H1 (cell line): ENCODE results near the gene PTBP1. TPM values are rescaled to one million over a fixed set of nuclear protein-coding genes. Genes with fewer than 3 reads are reported as not detected.

Experiments used
- CTCF ChIA-PET: fragments of 300-600 bp; sonication (Branson Sonifier 250); formaldehyde crosslinking; loops from one replicate; lab custom pipeline; 2021; ENCODE audit not compliant: partially characterized antibody; lab: Charles Lee
- POLR2A ChIA-PET: fragments of 300-600 bp; sonication (Branson Sonifier 250); formaldehyde crosslinking; loops from one replicate; lab custom pipeline; 2021; ENCODE audit warnings: inconsistent platforms; ENCODE audit not compliant: partially characterized antibody; lab: Charles Lee
- DNase-seq, 2 experiments: peaks; one replicate each; pipeline versions ENCODE4 v3.0.0 to v3.0.0-alpha.2; 2010 to 2022; ENCODE audit warnings: low spot score in 2 of 2, low read depth in 1 of 2, mixed read lengths in 1 of 2
- FAIRE-seq: peaks from 2 replicates; lab custom pipeline; 2011; peaks lifted over from hg19 to GRCh38; lab: Jason Lieb, UNC
- H2AFZ ChIP-seq: 2 replicates; pipeline ENCODE4 v1.8.1; 2012; ENCODE audit warnings: low read length, inconsistent platforms
- H2AK5ac ChIP-seq: 2 replicates; pipeline ENCODE4 v1.6.1; 2013; ENCODE audit warnings: low read depth, low read length
- H2BK120ac ChIP-seq: replicated peaks from 2 replicates; pipeline ENCODE3; 2013; ENCODE audit warnings: low read depth, low read length, inconsistent platforms
- H2BK12ac ChIP-seq: 2 replicates; pipeline ENCODE4 v1.6.1; 2013; ENCODE audit warnings: low read depth, low read length
- H2BK15ac ChIP-seq: 2 replicates; pipeline ENCODE4 v1.6.1; 2013; ENCODE audit warnings: low read length
- H2BK20ac ChIP-seq: 2 replicates; pipeline ENCODE4 v1.6.1; 2013; ENCODE audit warnings: low read length
- H2BK5ac ChIP-seq: 2 replicates; pipeline ENCODE4 v1.6.1; 2013; ENCODE audit warnings: low read depth, low read length
- H3K14ac ChIP-seq: 2 replicates; pipeline ENCODE4 v1.6.1; 2013; ENCODE audit warnings: inconsistent platforms; ENCODE audit not compliant: insufficient read length
- H3K18ac ChIP-seq: 2 replicates; pipeline ENCODE4 v1.6.1; 2013; ENCODE audit warnings: low read length; ENCODE audit errors: extremely low read depth
- H3K23ac ChIP-seq: 2 replicates; pipeline ENCODE4 v1.6.1; 2013; ENCODE audit warnings: inconsistent platforms; ENCODE audit not compliant: insufficient read length
- H3K23me2 ChIP-seq: 2 replicates; pipeline ENCODE4 v1.6.1; 2013; ENCODE audit warnings: low read depth, low read length
- H3K27ac ChIP-seq: 2 replicates; pipeline ENCODE4 v1.6.1; 2011; ENCODE audit warnings: low read depth, low read length, inconsistent platforms
- H3K27me3 ChIP-seq, 4 experiments: replicated peaks in 1 of 4; 1 replicate in 1 of 4; 2 replicates in 3 of 4; pipeline versions ENCODE4 v1.6.1 to v1.8.1; 2011 to 2013; ENCODE audit warnings: low read length in 3 of 4, mild to moderate bottlenecking in 3 of 4, inconsistent platforms in 2 of 4, mixed read lengths in 2 of 4, moderate library complexity in 1 of 4; ENCODE audit not compliant: control insufficient read depth in 3 of 4, insufficient read depth in 3 of 4; ENCODE audit errors: extremely low read depth in 1 of 4
- H3K36me3 ChIP-seq, 4 experiments: 2 replicates each; pipeline versions ENCODE4 v1.6.1 to v1.8.1; 2011 to 2013; ENCODE audit warnings: mild to moderate bottlenecking in 4 of 4, low read length in 3 of 4, moderate library complexity in 2 of 4, control low read depth in 1 of 4, inconsistent platforms in 1 of 4; ENCODE audit not compliant: insufficient read depth in 4 of 4, control insufficient read depth in 2 of 4
- H3K4ac ChIP-seq: replicated peaks from 2 replicates; pipeline ENCODE3; 2013; ENCODE audit warnings: low read length, low read depth, mixed read lengths, inconsistent platforms; ENCODE audit not compliant: insufficient read length
- H3K4me1 ChIP-seq, 4 experiments: replicated peaks in 1 of 4; 1 replicate in 1 of 4; 2 replicates in 3 of 4; pipeline versions ENCODE4 v1.6.1 to v1.8.1; 2011 to 2013; ENCODE audit warnings: low read length in 3 of 4, inconsistent platforms in 2 of 4, mixed read lengths in 1 of 4; ENCODE audit not compliant: insufficient read depth in 4 of 4, control insufficient read depth in 3 of 4
- H3K4me2 ChIP-seq, 2 experiments: 2 replicates each; pipeline versions ENCODE4 v1.6.1 to v1.8.1; 2011 to 2013; ENCODE audit warnings: low read depth in 2 of 2, low read length in 2 of 2, control low read depth in 1 of 2, inconsistent platforms in 1 of 2, mild to moderate bottlenecking in 1 of 2; ENCODE audit not compliant: insufficient read depth in 1 of 2
- H3K4me3 ChIP-seq, 4 experiments: fragments of 200-600, 300-600 bp in 1 of 4; sonication (generic), shearing (Covaris generic), sonication (Bioruptor Twin) in 1 of 4; 2 replicates each; pipeline versions ENCODE4 v1.5.1 to v1.8.1; 2011 to 2016; ENCODE audit warnings: low read length in 4 of 4, low read depth in 3 of 4, control low read depth in 2 of 4, inconsistent platforms in 2 of 4, mild to moderate bottlenecking in 2 of 4, mixed read lengths in 1 of 4, moderate library complexity in 1 of 4; ENCODE audit not compliant: insufficient read depth in 2 of 4; ENCODE audit errors: extremely low read depth in 1 of 4
- H3K56ac ChIP-seq: replicated peaks from 2 replicates; pipeline ENCODE3; 2013; ENCODE audit warnings: low read depth, mild to moderate bottlenecking, mixed read lengths, low read length, inconsistent platforms; ENCODE audit not compliant: insufficient read length
- H3K79me1 ChIP-seq: 2 replicates; pipeline ENCODE4 v1.6.1; 2013; ENCODE audit warnings: low read depth, low read length, control low read depth
- H3K79me2 ChIP-seq, 2 experiments: 2 replicates each; pipeline versions ENCODE4 v1.6.1 to v1.8.1; 2012 to 2013; ENCODE audit warnings: low read length in 2 of 2, mild to moderate bottlenecking in 2 of 2, inconsistent platforms in 1 of 2; ENCODE audit not compliant: insufficient read depth in 2 of 2, control insufficient read depth in 1 of 2
- H3K9ac ChIP-seq, 4 experiments: replicated peaks in 1 of 4; 1 replicate in 1 of 4; 2 replicates in 3 of 4; pipeline versions ENCODE4 v1.6.1 to v1.8.1; 2011 to 2013; ENCODE audit warnings: low read depth in 3 of 4, low read length in 3 of 4, control low read depth in 2 of 4, mild to moderate bottlenecking in 2 of 4, moderate library complexity in 2 of 4, inconsistent platforms in 1 of 4; ENCODE audit errors: extremely low read depth in 1 of 4
- H3K9me3 ChIP-seq, 2 experiments: 2 replicates each; pipeline versions ENCODE4 v1.6.1 to v1.8.1; 2012 to 2013; ENCODE audit warnings: mild to moderate bottlenecking in 2 of 2, moderate library complexity in 2 of 2, control low read depth in 1 of 2, inconsistent platforms in 1 of 2, low read depth in 1 of 2, low read length in 1 of 2, mixed read lengths in 1 of 2; ENCODE audit not compliant: insufficient read depth in 2 of 2
- H4K20me1 ChIP-seq, 2 experiments: replicated peaks in 1 of 2; 2 replicates each; pipeline versions ENCODE3 to v1.8.1; 2011 to 2013; ENCODE audit warnings: inconsistent platforms in 2 of 2, low read length in 2 of 2, mild to moderate bottlenecking in 1 of 2; ENCODE audit not compliant: insufficient read depth in 2 of 2, control insufficient read depth in 1 of 2
- H4K5ac ChIP-seq: 2 replicates; pipeline ENCODE4 v1.6.1; 2013; ENCODE audit warnings: low read length, low read depth, mixed read lengths, inconsistent platforms; ENCODE audit not compliant: insufficient read length
- H4K8ac ChIP-seq: 2 replicates; pipeline ENCODE4 v1.8.0; 2013; ENCODE audit warnings: mild to moderate bottlenecking, moderate library complexity, low read length, inconsistent platforms; ENCODE audit not compliant: insufficient read depth; ENCODE audit errors: extremely low read depth
- H4K91ac ChIP-seq: replicated peaks from 2 replicates; pipeline ENCODE3; 2013; ENCODE audit warnings: low read length, mixed read lengths, inconsistent platforms; ENCODE audit not compliant: insufficient read length
- ATF3 ChIP-seq: IDR thresholded peaks from 2 replicates; pipeline ENCODE4 v1.6.1; 2011; ENCODE audit warnings: low read depth, mild to moderate bottlenecking, low read length; ENCODE audit not compliant: insufficient read depth
- BRCA1 ChIP-seq: IDR thresholded peaks from 2 replicates; pipeline ENCODE4 v1.6.1; 2012; ENCODE audit warnings: low read depth, low read length, improper control_type of control experiment
- EZH2 ChIP-seq: fragments of 200-600 bp; sonication (generic); IDR thresholded peaks from 2 replicates; pipeline ENCODE4 v1.7.1; 2012; ENCODE audit warnings: low read depth, mild to moderate bottlenecking, moderate library complexity, low read length, inconsistent platforms; ENCODE audit not compliant: severe bottlenecking
- JUND ChIP-seq: IDR thresholded peaks from 2 replicates; pipeline ENCODE4 v1.6.1; 2011; ENCODE audit warnings: mild to moderate bottlenecking, improper control_type of control experiment, low read length
- KDM5A ChIP-seq: fragments of 200-600 bp; IDR thresholded peaks from 2 replicates; pipeline ENCODE4 v1.7.1; 2012; ENCODE audit warnings: mild to moderate bottlenecking, low read length, inconsistent platforms, mixed read lengths
- NANOG ChIP-seq: IDR thresholded peaks from 2 replicates; pipeline ENCODE4 v1.6.1; 2011; ENCODE audit warnings: low read length, low read depth, mild to moderate bottlenecking, inconsistent platforms; ENCODE audit not compliant: insufficient read depth, poor library complexity, severe bottlenecking
- POLR2AphosphoS5 ChIP-seq: IDR thresholded peaks from 2 replicates; pipeline ENCODE4 v1.6.1; 2011; ENCODE audit warnings: low read depth, low read length
- RAD21 ChIP-seq, 2 experiments: IDR thresholded peaks in 1 of 2; conservative IDR thresholded peaks in 1 of 2; 2 replicates each; pipeline ENCODE4 v1.6.1; 2011; ENCODE audit warnings: low read depth in 2 of 2, low read length in 2 of 2, improper control_type of control experiment in 1 of 2, inconsistent platforms in 1 of 2, mild to moderate bottlenecking in 1 of 2, moderate library complexity in 1 of 2
- SP1 ChIP-seq: IDR thresholded peaks from 2 replicates; pipeline ENCODE4 v1.6.1; 2011; ENCODE audit warnings: low read depth, low read length
- TAF1 ChIP-seq: IDR thresholded peaks from 2 replicates; pipeline ENCODE4 v1.6.1; 2011; ENCODE audit warnings: mild to moderate bottlenecking, low read depth, low read length
- TAF7 ChIP-seq: optimal IDR thresholded peaks from 2 replicates; pipeline ENCODE3; 2011; ENCODE audit warnings: low read depth, mild to moderate bottlenecking, inconsistent platforms, low read length, moderate library complexity, borderline replicate concordance
- TBP ChIP-seq: IDR thresholded peaks from 2 replicates; pipeline ENCODE4 v1.6.1; 2011; ENCODE audit warnings: low read depth, low read length, improper control_type of control experiment
- TCF12 ChIP-seq: IDR thresholded peaks from 2 replicates; pipeline ENCODE4 v1.6.1; 2011; ENCODE audit warnings: low read depth, mild to moderate bottlenecking, low read length
- WGBS, 2 experiments: shearing (Covaris generic) in 1 of 2; methylation state at CpG; one replicate each; pipeline versions ENCODE4 v1.1.6 to v1.1.7; 2013 to 2015; ENCODE audit warnings: low lambda C conversion rate in 2 of 2, mixed read lengths in 2 of 2, inconsistent platforms in 1 of 2, low coverage in 1 of 2, missing lambda C conversion rate in 1 of 2; ENCODE audit not compliant: insufficient replicate concordance in 2 of 2, insufficient coverage in 1 of 2, insufficient read length in 1 of 2; ENCODE audit errors: extremely low coverage in 1 of 2, missing lambda C conversion rate in 1 of 2; 5-methylcytosine and 5-hydroxymethylcytosine counted together
- polyA plus RNA-seq, 7 experiments: library from polyadenylated mRNA; depleted of rRNA in 3 of 7; stranded (reverse) in 5 of 7; unstranded in 2 of 7; fragments of >200 nt in 5 of 7; fragments of 200-250 nt in 2 of 7; gene quantifications; 1 replicate in 5 of 7; 2 replicates in 1 of 7; 4 replicates in 1 of 7; pipeline versions ENCODE4 v1.2.1 to v1.2.3, GENCODE V29; 2011 to 2013; ENCODE audit warnings: missing spikeins in 2 of 7, mixed read lengths in 2 of 7
- total RNA-seq: library from RNA; stranded (reverse); fragmentation: NEBNext Ultra II Directional; extraction: Animal tissue kit (Norgen Biotek cat#: 25700); gene quantifications from 2 replicates; pipeline ENCODE4 v1.2.1, GENCODE V29; 2021

Gene PTBP1
- total and polyA plus RNA-seq, 2 of the 8 experiments (the other 6 are each of a cell fraction or from before 2014, with no cell fraction given), result 528 to 888 TPM

DNA sequence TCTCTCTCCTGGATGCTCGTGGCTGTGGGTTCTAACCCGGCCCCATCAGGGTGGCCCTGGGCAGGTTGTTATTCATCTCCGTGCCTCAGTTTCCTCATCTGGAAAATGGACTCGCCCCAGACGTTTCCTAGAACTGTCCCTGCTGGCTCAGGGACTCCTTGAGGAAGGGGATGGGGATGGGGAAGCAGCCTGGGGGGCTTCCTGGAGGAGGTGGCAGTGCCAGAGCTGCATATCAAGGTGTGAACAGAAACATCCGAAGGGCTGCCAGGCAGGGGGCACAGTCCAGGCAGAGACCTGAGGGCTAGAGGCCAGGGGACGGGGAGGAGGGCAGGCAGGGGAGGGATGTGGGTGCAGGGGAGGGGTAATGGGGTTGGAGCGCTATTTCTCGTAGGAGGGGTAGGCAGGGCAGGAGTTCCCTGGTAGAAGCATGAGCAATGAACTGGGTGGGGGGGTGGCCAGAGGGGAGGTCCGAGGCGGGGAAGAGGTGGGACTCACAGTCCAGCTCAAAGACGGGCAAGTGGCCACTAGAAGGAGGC, 51.2 kb downstream of the PTBP1 start:
- no peak overlapping the region for H3K23ac ChIP-seq
- H4K5ac ChIP-seq, result no peak overlapping the region
- H3K56ac ChIP-seq, result no peak overlapping the region
- no peak overlapping the region for H4K8ac ChIP-seq
- no peak overlapping the region for H3K14ac ChIP-seq
- peaks cover 5 to 11% (median 8%) of the 10 kb centered on the region in 4 experiments for H3K27me3 ChIP-seq
- peaks cover 0 to 5% (median 2%) of the 10 kb centered on the region in 4 experiments; a peak in 4 of 7 replicates for H3K4me1 ChIP-seq
- H3K18ac ChIP-seq, result no peak overlapping the region
- no peak overlapping the region for H3K4me2 ChIP-seq
- H3K9me3 ChIP-seq, result no peaks in the 10 kb centered on the region
- peaks cover 3% of the 10 kb centered on the region; the same call in 1 of the 2 replicates for H3K23me2 ChIP-seq
- H3K79me2 ChIP-seq, result no peaks in the 10 kb centered on the region
- no peak overlapping the region for H3K27ac ChIP-seq
- no peak overlapping the region for H4K91ac ChIP-seq
- no peak overlapping the region for H2BK5ac ChIP-seq
- 77% methylated on average over 7 of the region's 12 CpGs; no CpG with 5 or more reads in 1 of the 2 experiments for WGBS, 2 experiments
- H2BK15ac ChIP-seq, result no peak overlapping the region
- H2AK5ac ChIP-seq, result no peak overlapping the region
- no peak overlapping the region for H2BK20ac ChIP-seq
- no peak overlapping the region for H2AFZ ChIP-seq
- DNase-seq, result no peak
- no peak for FAIRE-seq
- H3K36me3 ChIP-seq, result no peaks in the 10 kb centered on the region
- no peak overlapping the region for H2BK120ac ChIP-seq
- CTCF ChIA-PET, result interaction anchor here (0.7 to 1.9 kb wide), 5 partner anchors 9 to 572 kb away, joined by 3 to 6 read pairs (median 3); no protein-coding TSS in a partner anchor
- no peak overlapping the region for H2BK12ac ChIP-seq
- H3K4ac ChIP-seq, result no peak overlapping the region
- H3K4me3 ChIP-seq, result no peak overlapping the region
- no peak overlapping the region for H3K9ac ChIP-seq
- POLR2A ChIA-PET, result interaction anchor here (0.6 to 2.9 kb wide), 4 partner anchors 9 to 482 kb away, joined by 3 to 9 read pairs (median 3); partner anchors contain the start of gene PTBP1
- no peaks in the 10 kb centered on the region for H3K79me1 ChIP-seq
- H4K20me1 ChIP-seq, result no peaks in the 10 kb centered on the region
- TF ChIP-seq TAF1, result no peak
- TF ChIP-seq EZH2, result no peak
- TF ChIP-seq KDM5A, result no peak
- TF ChIP-seq TCF12, result no peak
- TF ChIP-seq TAF7, result no peak
- TF ChIP-seq POLR2AphosphoS5, result no peak
- TF ChIP-seq NANOG, result no peak
- no peak for TF ChIP-seq SP1
- no peak for TF ChIP-seq JUND
- no peak for TF ChIP-seq RAD21 (IDR thresholded peaks at IDR 0.05 in 1 of 2, conservative IDR thresholded peaks at IDR 0.05 in 1 of 2; ENCODE audit: low read depth in 2 of 2, low read length in 2 of 2)
- no peak for TF ChIP-seq BRCA1
- no peak for TF ChIP-seq TBP
- no peak for TF ChIP-seq ATF3
